MM.1S (cell line): ENCODE data around the gene DOCK4.

ENCODE experiments used
- DNase-seq: peaks from one replicate; pipeline ENCODE4 v3.0.0-alpha.2; 2015
- H2AFZ ChIP-seq: fragments of 300-600 bp; sonication (generic); 2 replicates; pipeline ENCODE4 v1.6.0; 2016; ENCODE audit warnings: antibody characterized with exemption, low read length
- H3F3A ChIP-seq: fragments of 300-600 bp; sonication (generic); 2 replicates; pipeline ENCODE4 v1.6.1; 2016; ENCODE audit warnings: mild to moderate bottlenecking, antibody characterized with exemption, low read length, moderate library complexity, mixed read lengths; ENCODE audit not compliant: insufficient read depth
- H3K27ac ChIP-seq: fragments of 300-600 bp; sonication (generic); 2 replicates; pipeline ENCODE4 v1.5.1; 2016; ENCODE audit warnings: mild to moderate bottlenecking, low read length
- H3K27me3 ChIP-seq: fragments of 300-600 bp; sonication (generic); replicated peaks from 2 replicates; pipeline ENCODE4 v1.6.0; 2016; ENCODE audit warnings: low read length; ENCODE audit not compliant: insufficient read depth
- H3K36me3 ChIP-seq: fragments of 300-600 bp; sonication (generic); replicated peaks from 2 replicates; pipeline ENCODE4 v1.6.1; 2016; ENCODE audit warnings: mild to moderate bottlenecking, low read length, mixed read lengths; ENCODE audit not compliant: insufficient read depth
- H3K4me1 ChIP-seq: fragments of 300-600 bp; sonication (generic); 2 replicates; pipeline ENCODE4 v1.6.1; 2016; ENCODE audit warnings: low read length, mixed read lengths
- H3K4me2 ChIP-seq: fragments of 300-600 bp; sonication (generic); 2 replicates; pipeline ENCODE4 v1.6.0; 2016; ENCODE audit warnings: low read depth, low read length
- H3K4me3 ChIP-seq: fragments of 300-600 bp; sonication (generic); 2 replicates; pipeline ENCODE4 v1.5.1; 2016; ENCODE audit warnings: low read length, mixed read lengths
- H3K79me2 ChIP-seq: fragments of 300-600 bp; sonication (generic); 2 replicates; pipeline ENCODE4 v1.6.1; 2016; ENCODE audit warnings: mixed run types, low read length, mixed read lengths
- H3K9ac ChIP-seq: fragments of 300-600 bp; sonication (generic); 2 replicates; pipeline ENCODE4 v1.6.1; 2016; ENCODE audit warnings: low read length, mixed read lengths
- H3K9me2 ChIP-seq: fragments of 300-600 bp; sonication (generic); replicated peaks from 2 replicates; pipeline ENCODE4 v1.6.1; 2016; ENCODE audit warnings: mild to moderate bottlenecking, low read length, mixed read lengths; ENCODE audit not compliant: insufficient read depth
- H3K9me3 ChIP-seq: fragments of 300-600 bp; sonication (generic); replicated peaks from 2 replicates; pipeline ENCODE4 v1.6.1; 2016; ENCODE audit warnings: mild to moderate bottlenecking, low read length, mixed read lengths; ENCODE audit not compliant: insufficient read depth
- H4K20me1 ChIP-seq: fragments of 300-600 bp; sonication (generic); 2 replicates; pipeline ENCODE4 v1.6.1; 2016; ENCODE audit warnings: mild to moderate bottlenecking, low read length, moderate library complexity, mixed read lengths; ENCODE audit not compliant: insufficient read depth
- CTCF ChIP-seq: fragments of 300-600 bp; sonication (generic); IDR thresholded peaks from 2 replicates; pipeline ENCODE4 v1.5.1; 2016; ENCODE audit warnings: antibody characterized with exemption, low read length, mixed read lengths
- EZH2 ChIP-seq: fragments of 300-600 bp; sonication (generic); optimal IDR thresholded peaks from 2 replicates; pipeline ENCODE3; 2017; ENCODE audit warnings: low read depth, mild to moderate bottlenecking, antibody characterized with exemption, low read length, mixed read lengths
- EZH2phosphoT487 ChIP-seq: fragments of 300-600 bp; sonication (generic); IDR thresholded peaks from 2 replicates; pipeline ENCODE4 v1.6.1; 2018; ENCODE audit warnings: antibody characterized with exemption, low read length

Gene DOCK4

GRCh38 chr7:112140600-112140999 lies 65.6 kb downstream of the DOCK4 start:
- TF ChIP-seq CTCF: no peak
- H3K9me2 ChIP-seq: no peaks in the 10 kb centered on the region

GRCh38 chr7:112138938-112139337 lies 67.3 kb downstream of the DOCK4 start:
- Histone ChIP-seq H3K4me1 (peaks cover 33% of the 10 kb centered on the region), H3K9ac (no peak overlapping the region), H3K27ac (no peak overlapping the region), H3F3A (peaks cover 9% of the 10 kb centered on the region), H3K27me3 (no peaks in the 10 kb centered on the region), H3K9me3 (no peaks in the 10 kb centered on the region), H2AFZ (no peak overlapping the region), H3K79me2 (peaks cover 93% of the 10 kb centered on the region), H3K4me2 (no peak overlapping the region), H3K9me2 (no peaks in the 10 kb centered on the region), H3K36me3 (no peaks in the 10 kb centered on the region), H3K4me3 (no peak overlapping the region), H4K20me1 (no peaks in the 10 kb centered on the region)
- DNase-seq: no peak
- TF ChIP-seq EZH2 (no peak), EZH2phosphoT487 (no peak), CTCF (no peak)

More at GRCh38 chr7:112140600-112140999, 65.6 kb downstream of the DOCK4 start:
- no peak overlapping the region for H3K4me3 ChIP-seq
- H3K27me3 ChIP-seq: no peaks in the 10 kb centered on the region
- H3K9ac ChIP-seq: no peak overlapping the region
- H3K4me2 ChIP-seq: peak overlapping the region; percentile 20; the same call in 1 of the 2 replicates
- H3F3A ChIP-seq: peaks cover 9% of the 10 kb centered on the region
- peaks cover 93% of the 10 kb centered on the region for H3K79me2 ChIP-seq
- H3K9me3 ChIP-seq: no peaks in the 10 kb centered on the region
- no peaks in the 10 kb centered on the region for H3K36me3 ChIP-seq
- no peak overlapping the region for H2AFZ ChIP-seq
- no peaks in the 10 kb centered on the region for H4K20me1 ChIP-seq
- peak; percentile 82 for DNase-seq
- peak overlapping the region; percentile 27; the same call in 1 of the 2 replicates for H3K27ac ChIP-seq
- peaks cover 33% of the 10 kb centered on the region for H3K4me1 ChIP-seq

GRCh38 chr7:112138325-112138852 lies 67.8 kb downstream of the DOCK4 start:
- Histone ChIP-seq H3K79me2 (peaks cover 93% of the 10 kb centered on the region), H3K9me3 (no peaks in the 10 kb centered on the region), H3K36me3 (no peaks in the 10 kb centered on the region), H4K20me1 (no peaks in the 10 kb centered on the region), H3K9me2 (no peaks in the 10 kb centered on the region), H3K4me3 (no peak overlapping the region), H2AFZ (no peak overlapping the region), H3K4me2 (no peak overlapping the region), H3K4me1 (peaks cover 33% of the 10 kb centered on the region), H3K27ac (no peak overlapping the region), H3F3A (peaks cover 9% of the 10 kb centered on the region), H3K27me3 (no peaks in the 10 kb centered on the region), H3K9ac (no peak overlapping the region)
- DNase-seq: no peak
- no peak for TF ChIP-seq CTCF
- no peak for TF ChIP-seq EZH2phosphoT487
- no peak for TF ChIP-seq EZH2
